Vagina (tissue), 2 donors: Measurements from ENCODE around the gene GFAP.

Experiments
- CTCF ChIP-seq, 3 experiments: fragments of 450-650 bp in 2 of 3; fragments of 200-600 bp in 1 of 3; sonication (generic) in 1 of 3; IDR thresholded peaks; one replicate each; pipeline ENCODE4 v1.5.1; 2017 to 2019; ENCODE audit warnings: antibody characterized with exemption in 3 of 3, mild to moderate bottlenecking in 2 of 3, moderate library complexity in 2 of 3
- POLR2A ChIP-seq, 2 donors: fragments of 450-650 bp; IDR thresholded peaks; one replicate each; pipeline ENCODE4 v1.6.1; 2017; ENCODE audit warnings: antibody characterized with exemption in 2 of 2, mild to moderate bottlenecking in 2 of 2, moderate library complexity in 2 of 2
- POLR2AphosphoS5 ChIP-seq, 2 donors: sonication (generic); formaldehyde crosslinking; IDR thresholded peaks; one replicate each; pipeline ENCODE4 v1.9.0; 2017; ENCODE audit warnings: antibody characterized with exemption in 2 of 2, mild to moderate bottlenecking in 2 of 2, low read depth in 1 of 2; ENCODE audit not compliant: insufficient read depth in 1 of 2

GRCh38 chr17:44934745-44935105, 19.4 kb upstream of the GFAP start:
- TF ChIP-seq CTCF (IDR thresholded peaks at IDR 0.05) (no peak), POLR2A (IDR thresholded peaks at IDR 0.05) (no peak), POLR2AphosphoS5 (IDR thresholded peaks at IDR 0.05; ENCODE audit: insufficient read depth in 1 of 2, low read depth in 1 of 2) (no peak)
